ENCODE results near the gene PDS5A. TPM values are rescaled to one million over a fixed set of nuclear protein-coding genes. Genes with fewer than 3 reads are reported as not detected.
A peak's percentile ranks its signal among the peaks of the same experiment; 100 is the strongest.

PDS5A gene
- total RNA-seq, 3 donors from 2014 or later (not counting 1 experiment from before 2014, with no cell fraction given) = 80.1 to 99.9 (median 99.8) TPM

DNA sequence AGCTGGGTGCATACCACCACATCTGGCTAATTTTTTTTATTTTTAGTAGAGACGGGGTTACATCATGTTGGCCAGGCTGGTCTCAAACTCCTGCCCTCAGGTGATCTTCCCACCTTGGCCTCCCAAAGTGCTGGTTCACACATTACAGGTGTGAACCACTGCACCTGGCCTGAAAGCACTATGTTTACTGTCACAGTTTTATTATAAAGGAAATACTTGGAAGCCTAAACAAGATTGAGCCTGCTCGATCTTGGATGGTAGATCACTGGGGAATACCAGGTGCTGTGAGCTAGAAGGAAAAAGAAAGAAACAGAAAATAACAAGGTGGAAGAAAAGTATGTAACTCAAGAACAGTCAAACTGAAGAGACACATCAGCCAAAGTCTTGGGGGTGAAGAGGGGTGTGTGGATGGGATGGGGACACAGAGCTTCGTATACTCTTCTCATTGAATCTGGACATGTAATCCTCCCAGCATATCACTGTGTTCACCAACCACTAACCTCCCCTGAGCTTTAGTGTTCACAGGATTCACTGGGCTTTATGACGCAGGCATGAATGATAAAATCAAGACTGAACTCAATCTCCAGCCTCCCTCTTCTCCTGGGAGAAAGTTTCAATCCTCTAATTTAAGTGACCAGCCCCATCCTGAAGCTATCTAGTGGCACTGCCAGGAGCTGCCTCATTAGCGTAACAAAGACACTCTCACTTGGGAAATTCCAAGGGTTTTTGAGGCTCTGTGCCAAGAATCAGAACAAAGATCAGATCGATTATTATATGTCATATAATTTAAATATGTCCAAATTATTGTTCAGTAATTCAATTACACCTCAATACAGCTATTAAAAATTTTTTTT is 40.9 kb downstream of the PDS5A start:
- H3K4me1 Mint-ChIP-seq = peaks cover 64 to 77% of the 10 kb centered on the region in 2 donors
- Histone ChIP-seq H3K4me3 (ENCODE audit: low read length) (no peak overlapping the region), H3K9me3 (ENCODE audit: control insufficient read depth, insufficient read depth, low read length) (no peaks in the 10 kb centered on the region), H3K4me1 (ENCODE audit: control insufficient read depth, insufficient read depth, low read length) (peaks cover 22% of the 10 kb centered on the region), H3K27ac (ENCODE audit: low read length) (no peak overlapping the region), H3K36me3 (ENCODE audit: control insufficient read depth, insufficient read depth, low read length) (no peaks in the 10 kb centered on the region), H3K27me3 (ENCODE audit: control insufficient read depth, insufficient read depth, low read length) (no peaks in the 10 kb centered on the region)
- no peaks in the 10 kb centered on the region for H3K9me3 Mint-ChIP-seq
- H3K4me3 Mint-ChIP-seq = no peak overlapping the region
- ATAC-seq (no peak), DNase-seq (no peak)
- intact Hi-C loops (cut with micrococcal nuclease) = no loop called here
- H3K27ac Mint-ChIP-seq = peak overlapping the region; percentile 86 to 91
- no peaks in the 10 kb centered on the region for H3K27me3 Mint-ChIP-seq (ENCODE audit: low read depth in 2 of 2)
- 85% methylated on average over 4 of the region's 6 CpGs for WGBS (ENCODE audit: insufficient coverage)
- no peaks in the 10 kb centered on the region for H3K36me3 Mint-ChIP-seq
- TF ChIP-seq, protein P1, sequence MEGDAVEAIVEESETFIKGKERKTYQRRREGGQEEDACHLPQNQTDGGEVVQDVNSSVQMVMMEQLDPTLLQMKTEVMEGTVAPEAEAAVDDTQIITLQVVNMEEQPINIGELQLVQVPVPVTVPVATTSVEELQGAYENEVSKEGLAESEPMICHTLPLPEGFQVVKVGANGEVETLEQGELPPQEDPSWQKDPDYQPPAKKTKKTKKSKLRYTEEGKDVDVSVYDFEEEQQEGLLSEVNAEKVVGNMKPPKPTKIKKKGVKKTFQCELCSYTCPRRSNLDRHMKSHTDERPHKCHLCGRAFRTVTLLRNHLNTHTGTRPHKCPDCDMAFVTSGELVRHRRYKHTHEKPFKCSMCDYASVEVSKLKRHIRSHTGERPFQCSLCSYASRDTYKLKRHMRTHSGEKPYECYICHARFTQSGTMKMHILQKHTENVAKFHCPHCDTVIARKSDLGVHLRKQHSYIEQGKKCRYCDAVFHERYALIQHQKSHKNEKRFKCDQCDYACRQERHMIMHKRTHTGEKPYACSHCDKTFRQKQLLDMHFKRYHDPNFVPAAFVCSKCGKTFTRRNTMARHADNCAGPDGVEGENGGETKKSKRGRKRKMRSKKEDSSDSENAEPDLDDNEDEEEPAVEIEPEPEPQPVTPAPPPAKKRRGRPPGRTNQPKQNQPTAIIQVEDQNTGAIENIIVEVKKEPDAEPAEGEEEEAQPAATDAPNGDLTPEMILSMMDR (IDR thresholded peaks at IDR 0.05) = no peak

DNA sequence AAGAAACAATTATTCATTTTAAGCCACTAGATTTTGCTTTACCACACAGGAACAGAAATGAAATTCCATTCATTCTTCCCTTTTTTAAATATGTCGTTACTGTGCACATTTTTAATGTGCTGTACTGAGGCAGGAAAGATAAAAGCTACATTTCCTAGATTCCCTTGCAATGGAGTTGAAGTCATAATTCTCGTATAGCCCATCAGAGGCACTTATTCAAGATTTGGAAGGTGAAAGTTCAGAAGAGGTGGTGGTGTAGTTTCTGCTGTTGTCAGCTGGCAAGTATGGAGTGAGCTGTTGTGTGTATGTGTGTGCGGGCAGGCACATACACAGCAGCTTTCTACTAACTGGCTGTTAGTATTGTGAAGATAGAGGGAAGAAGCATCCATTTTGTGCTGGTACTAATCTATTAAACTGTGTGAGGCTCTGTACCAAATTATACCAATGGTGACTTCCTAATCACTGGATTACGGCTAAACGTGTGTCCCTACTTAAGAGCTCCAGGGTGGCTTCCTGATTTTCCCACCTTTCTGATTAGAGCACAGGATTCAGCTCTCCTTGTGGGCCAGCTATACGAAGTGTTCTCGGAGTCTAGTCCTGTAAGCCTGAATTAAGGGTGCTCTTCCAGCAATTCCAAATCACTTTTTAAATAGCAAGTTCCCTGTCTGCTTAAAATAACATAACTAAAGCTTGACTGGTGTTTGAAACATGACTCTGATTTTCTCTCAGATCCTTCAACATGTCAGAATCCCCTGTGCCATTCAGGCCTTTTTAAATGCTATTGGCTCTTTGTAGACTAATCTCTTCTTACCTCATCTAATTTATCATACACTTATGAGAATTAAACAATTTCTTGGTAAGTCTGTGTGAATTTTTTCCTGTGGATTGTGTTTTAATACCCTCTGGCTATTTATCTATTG is 43.8 kb downstream of the PDS5A start:
- H3K4me1 ChIP-seq (ENCODE audit: control insufficient read depth, insufficient read depth, low read length) = peaks cover 30% of the 10 kb centered on the region
- peak overlapping the region; percentile 1 for H3K4me3 Mint-ChIP-seq
- no peak for ATAC-seq
- no peaks in the 10 kb centered on the region for H3K9me3 Mint-ChIP-seq
- intact Hi-C loops (cut with micrococcal nuclease) = loop anchor here (1.0 kb wide), 1 partner anchor 41 kb away; no protein-coding TSS in a partner anchor
- H3K9me3 ChIP-seq (ENCODE audit: control insufficient read depth, insufficient read depth, low read length) = no peaks in the 10 kb centered on the region
- no peaks in the 10 kb centered on the region for H3K27me3 Mint-ChIP-seq (ENCODE audit: low read depth in 2 of 2)
- no peaks in the 10 kb centered on the region for H3K27me3 ChIP-seq (ENCODE audit: control insufficient read depth, insufficient read depth, low read length)
- H3K4me3 ChIP-seq (ENCODE audit: low read length) = no peak overlapping the region
- peaks cover 57 to 71% of the 10 kb centered on the region in 2 donors for H3K4me1 Mint-ChIP-seq
- H3K27ac Mint-ChIP-seq = peak overlapping the region; percentile 86 to 91
- TF ChIP-seq, protein P1 (IDR thresholded peaks at IDR 0.05) = no peak
- DNase-seq = peak in 1 of 2 donors; percentile 19
- peak overlapping the region; percentile 33 for H3K27ac ChIP-seq (ENCODE audit: low read length)
- WGBS (ENCODE audit: insufficient coverage) = 68% methylated on average over 6 of the region's 7 CpGs
- no peaks in the 10 kb centered on the region for H3K36me3 ChIP-seq (ENCODE audit: control insufficient read depth, insufficient read depth, low read length)
- no peaks in the 10 kb centered on the region for H3K36me3 Mint-ChIP-seq

DNA sequence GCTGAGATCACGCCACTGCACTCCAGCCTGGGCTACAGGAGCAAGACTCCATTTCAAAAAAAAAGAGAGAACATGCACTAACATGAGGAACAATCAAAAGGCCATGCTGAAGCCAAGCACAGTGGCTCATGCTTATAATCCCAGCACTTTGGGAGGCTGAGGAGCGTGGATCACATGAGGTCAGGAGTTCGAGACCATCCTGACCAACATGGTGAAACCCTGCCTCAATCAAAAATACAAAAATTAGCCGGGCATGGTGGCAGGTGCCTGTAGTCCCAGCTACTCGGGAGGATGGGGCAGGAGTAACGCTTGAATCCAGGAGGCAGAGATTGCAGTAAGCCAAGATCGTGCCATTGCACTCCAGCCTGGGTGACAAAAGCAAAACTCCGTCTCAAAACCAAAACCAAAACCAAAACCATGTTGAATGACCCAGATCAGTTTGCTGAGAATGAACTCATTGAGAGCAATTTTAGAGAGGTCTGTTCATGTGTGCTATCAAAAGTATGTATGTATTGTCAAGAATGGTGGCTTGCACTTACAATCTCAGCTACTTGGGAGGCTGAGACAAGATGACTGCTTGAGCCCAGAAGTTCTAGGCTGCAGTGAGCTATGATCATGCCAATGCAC is 44.8 kb downstream of the PDS5A start:
- Histone ChIP-seq H3K9me3 (ENCODE audit: control insufficient read depth, insufficient read depth, low read length) (no peaks in the 10 kb centered on the region), H3K4me3 (ENCODE audit: low read length) (no peak overlapping the region), H3K27me3 (ENCODE audit: control insufficient read depth, insufficient read depth, low read length) (no peaks in the 10 kb centered on the region), H3K4me1 (ENCODE audit: control insufficient read depth, insufficient read depth, low read length) (peaks cover 30% of the 10 kb centered on the region), H3K36me3 (ENCODE audit: control insufficient read depth, insufficient read depth, low read length) (no peaks in the 10 kb centered on the region), H3K27ac (ENCODE audit: low read length) (peak overlapping the region; percentile 62)
- Mint-ChIP-seq H3K9me3 (no peaks in the 10 kb centered on the region), H3K36me3 (no peaks in the 10 kb centered on the region), H3K27me3 (ENCODE audit: low read depth in 2 of 2) (no peaks in the 10 kb centered on the region), H3K4me1 (peaks cover 53 to 68% of the 10 kb centered on the region in 2 donors), H3K27ac (peak overlapping the region; percentile 86 to 91), H3K4me3 (peak overlapping the region; percentile 76)
- intact Hi-C loops (cut with micrococcal nuclease) = loop anchor here (1.0 kb wide), 1 partner anchor 42 kb away; no protein-coding TSS in a partner anchor
- DNase-seq = peak in 1 of 2 donors; percentile 63
- TF ChIP-seq, protein P1 (IDR thresholded peaks at IDR 0.05) = no peak
- peak; percentile 56 to 71 (median 67) for ATAC-seq
- 68% methylated on average over 8 of the region's 8 CpGs for WGBS (ENCODE audit: insufficient coverage)
